Measurements from ENCODE around the gene ERC2. TPM values are rescaled to one million over a fixed set of nuclear protein-coding genes. Genes with fewer than 3 reads are reported as not detected.

ERC2 gene
- total RNA-seq, 3 donors from 2014 or later, result 0.64 to 7.3 (median 1.3) TPM

DNA sequence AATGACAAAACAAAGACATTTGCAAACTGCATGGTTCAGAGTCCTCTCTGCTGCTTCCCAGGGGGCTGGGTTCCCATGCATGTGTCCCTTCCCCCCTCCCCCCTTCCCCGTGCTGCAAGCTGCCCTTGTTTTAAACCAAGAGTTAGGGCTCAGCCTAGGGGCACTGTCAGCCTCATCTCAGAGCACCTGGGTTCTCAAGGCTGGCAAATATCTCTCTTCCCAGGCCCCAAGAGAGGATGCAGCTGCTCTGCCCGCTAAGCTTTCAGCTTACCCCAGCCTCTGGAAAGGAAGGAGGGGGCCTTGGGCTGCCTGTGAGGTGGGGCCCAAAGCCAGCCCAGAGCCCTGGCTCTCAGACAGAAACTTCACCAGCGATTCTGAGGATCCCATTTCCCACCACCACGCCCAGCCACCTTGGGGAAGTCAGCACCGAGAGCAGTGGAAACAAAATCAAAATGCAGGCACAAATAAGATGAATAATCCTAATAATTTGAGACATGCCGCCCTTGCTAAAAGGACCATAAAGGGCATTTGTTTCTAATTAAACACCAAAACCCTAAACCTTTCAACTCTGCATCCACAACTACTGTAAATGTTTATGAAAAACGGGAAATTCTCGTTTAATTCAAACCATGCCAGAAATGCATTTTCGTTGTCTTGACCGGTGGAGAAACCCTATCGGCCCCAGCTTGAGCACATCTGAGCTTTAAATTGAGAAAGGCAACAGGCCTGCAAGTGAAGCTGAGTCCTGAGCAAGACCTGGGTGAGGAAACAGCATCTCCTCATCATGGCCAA lies 913.4 kb downstream of the ERC2 start:
- H3K27ac ChIP-seq, result no peak overlapping the region
- no peak for DNase-seq (ENCODE audit: low spot score in 2 of 2)
- H3K36me3 ChIP-seq, result no peaks in the 10 kb centered on the region
- H3K9me3 ChIP-seq, result no peaks in the 10 kb centered on the region
- H3K4me3 ChIP-seq, result no peak overlapping the region
- TF ChIP-seq POLR2A (IDR thresholded peaks at IDR 0.05) (no peak), POLR2AphosphoS5 (IDR thresholded peaks at IDR 0.05) (no peak)
- TF ChIP-seq, protein P1, sequence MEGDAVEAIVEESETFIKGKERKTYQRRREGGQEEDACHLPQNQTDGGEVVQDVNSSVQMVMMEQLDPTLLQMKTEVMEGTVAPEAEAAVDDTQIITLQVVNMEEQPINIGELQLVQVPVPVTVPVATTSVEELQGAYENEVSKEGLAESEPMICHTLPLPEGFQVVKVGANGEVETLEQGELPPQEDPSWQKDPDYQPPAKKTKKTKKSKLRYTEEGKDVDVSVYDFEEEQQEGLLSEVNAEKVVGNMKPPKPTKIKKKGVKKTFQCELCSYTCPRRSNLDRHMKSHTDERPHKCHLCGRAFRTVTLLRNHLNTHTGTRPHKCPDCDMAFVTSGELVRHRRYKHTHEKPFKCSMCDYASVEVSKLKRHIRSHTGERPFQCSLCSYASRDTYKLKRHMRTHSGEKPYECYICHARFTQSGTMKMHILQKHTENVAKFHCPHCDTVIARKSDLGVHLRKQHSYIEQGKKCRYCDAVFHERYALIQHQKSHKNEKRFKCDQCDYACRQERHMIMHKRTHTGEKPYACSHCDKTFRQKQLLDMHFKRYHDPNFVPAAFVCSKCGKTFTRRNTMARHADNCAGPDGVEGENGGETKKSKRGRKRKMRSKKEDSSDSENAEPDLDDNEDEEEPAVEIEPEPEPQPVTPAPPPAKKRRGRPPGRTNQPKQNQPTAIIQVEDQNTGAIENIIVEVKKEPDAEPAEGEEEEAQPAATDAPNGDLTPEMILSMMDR (IDR thresholded peaks at IDR 0.05), result no peak
- H3K4me1 ChIP-seq, result no peaks in the 10 kb centered on the region
- H3K27me3 ChIP-seq, result no peaks in the 10 kb centered on the region
- intact Hi-C loops (cut with DNase I; ENCODE audit: low total_unique reads), result no loop called here

DNA sequence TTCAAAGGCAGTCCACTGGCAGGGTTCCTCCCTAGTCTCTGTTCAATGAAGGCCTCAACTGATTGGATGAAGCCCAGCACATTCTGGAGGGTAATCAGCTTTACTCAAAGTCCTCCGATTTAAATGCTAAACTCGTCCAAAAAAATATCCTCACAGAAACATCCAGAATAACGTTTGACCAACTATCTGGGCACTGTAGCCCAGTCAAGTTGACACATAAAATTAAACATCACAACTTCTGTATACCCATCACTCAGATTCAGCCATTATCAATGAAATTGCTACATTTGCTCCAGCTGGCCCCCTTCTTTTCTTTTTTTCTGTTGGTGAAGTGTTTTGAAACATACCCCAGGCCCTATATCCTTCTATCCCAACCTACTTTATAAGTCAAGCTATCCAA lies 916.6 kb downstream of the ERC2 start:
- no peak overlapping the region for H3K4me3 ChIP-seq
- H3K36me3 ChIP-seq, result no peaks in the 10 kb centered on the region
- no peak for DNase-seq (ENCODE audit: low spot score in 2 of 2)
- no peaks in the 10 kb centered on the region for H3K4me1 ChIP-seq
- no peaks in the 10 kb centered on the region for H3K9me3 ChIP-seq
- TF ChIP-seq POLR2AphosphoS5 (IDR thresholded peaks at IDR 0.05) (no peak), POLR2A (IDR thresholded peaks at IDR 0.05) (no peak)
- TF ChIP-seq, protein P1 (IDR thresholded peaks at IDR 0.05), result no peak
- no peaks in the 10 kb centered on the region for H3K27me3 ChIP-seq
- H3K27ac ChIP-seq, result no peak overlapping the region
- intact Hi-C loops (cut with DNase I; ENCODE audit: low total_unique reads), result no loop called here

DNA sequence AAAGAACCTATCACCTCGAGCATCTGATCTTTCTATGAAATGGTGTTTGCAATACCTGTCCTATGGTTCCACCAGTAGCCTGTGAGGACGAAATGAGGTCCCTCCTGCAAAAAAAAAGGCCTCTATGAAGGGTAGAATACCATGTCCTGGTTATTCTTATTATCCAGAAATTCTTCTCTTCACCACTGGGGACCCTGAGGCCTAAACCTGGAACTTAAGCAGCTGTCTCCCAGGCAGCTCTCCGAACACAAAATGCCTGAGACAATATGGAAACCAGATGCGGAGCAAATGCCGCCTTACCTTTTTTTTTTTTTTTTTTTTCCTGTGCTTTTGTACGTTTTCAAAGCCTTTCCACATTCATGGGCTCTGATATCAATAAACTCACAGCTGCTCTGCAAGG lies 919.1 kb downstream of the ERC2 start:
- intact Hi-C loops (cut with DNase I; ENCODE audit: low total_unique reads), result no loop called here

DNA sequence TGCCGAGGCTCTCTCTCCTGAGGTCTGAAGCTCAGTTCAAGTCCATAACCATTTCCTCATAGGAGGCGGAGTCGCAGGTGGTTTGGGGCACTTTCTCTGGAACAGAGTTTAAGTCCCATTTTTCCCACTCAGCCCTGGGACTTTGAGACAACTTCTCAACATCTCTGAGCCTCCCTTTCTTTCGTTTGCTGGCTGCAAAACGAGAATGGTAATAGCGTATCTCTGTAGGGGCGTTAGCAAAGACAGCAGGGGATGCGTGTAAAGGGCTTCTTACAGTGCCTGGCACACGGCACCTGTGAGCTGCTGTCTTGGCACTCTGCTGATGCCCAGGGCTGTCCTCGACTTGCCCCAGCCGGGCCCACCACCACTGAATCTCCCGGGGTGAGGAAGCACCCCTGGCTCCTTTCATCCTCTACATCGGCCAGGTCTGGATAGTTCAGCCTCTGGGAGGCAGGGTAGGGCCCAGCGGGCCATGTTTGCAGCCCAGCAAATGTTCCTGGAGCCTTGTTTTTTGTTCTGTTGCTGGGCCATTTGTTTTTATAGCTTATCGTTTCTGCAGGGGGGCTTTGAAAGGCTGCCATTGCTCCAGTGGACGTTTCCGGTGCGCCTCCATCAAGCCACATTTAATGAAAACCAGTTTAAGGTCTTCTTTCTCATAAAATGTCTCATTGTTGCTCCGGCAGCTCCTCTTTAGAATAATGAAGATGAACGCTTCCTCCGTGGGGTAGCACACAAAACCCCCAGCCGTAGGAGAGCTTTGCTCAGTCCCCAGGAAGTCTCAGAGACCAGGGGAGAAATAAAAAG lies 921.2 kb downstream of the ERC2 start:
- intact Hi-C loops (cut with DNase I; ENCODE audit: low total_unique reads), result no loop called here
- H3K27ac ChIP-seq, result no peak overlapping the region

More for the DNA sequence above, 919.1 kb downstream of the ERC2 start:
- Histone ChIP-seq H3K27me3 (no peaks in the 10 kb centered on the region), H3K36me3 (no peaks in the 10 kb centered on the region), H3K4me1 (no peaks in the 10 kb centered on the region), H3K27ac (no peak overlapping the region), H3K9me3 (no peaks in the 10 kb centered on the region), H3K4me3 (no peak overlapping the region)
- TF ChIP-seq, protein P1 (IDR thresholded peaks at IDR 0.05), result no peak
- no peak for TF ChIP-seq POLR2A (IDR thresholded peaks at IDR 0.05)
- no peak for TF ChIP-seq POLR2AphosphoS5 (IDR thresholded peaks at IDR 0.05)
- DNase-seq (ENCODE audit: low spot score in 2 of 2), result no peak

More for the DNA sequence above, 921.2 kb downstream of the ERC2 start:
- TF ChIP-seq, protein P1 (IDR thresholded peaks at IDR 0.05), result no peak
- no peaks in the 10 kb centered on the region for H3K27me3 ChIP-seq
- H3K4me1 ChIP-seq, result no peaks in the 10 kb centered on the region
- no peak for DNase-seq (ENCODE audit: low spot score in 2 of 2)
- H3K4me3 ChIP-seq, result no peak overlapping the region
- H3K9me3 ChIP-seq, result no peaks in the 10 kb centered on the region
- no peaks in the 10 kb centered on the region for H3K36me3 ChIP-seq

Data from breast epithelium (tissue), 4 donors.